Adrenal gland (tissue), 12 donors: ENCODE results near the gene TIMM17B. TPM values are rescaled to one million over a fixed set of nuclear protein-coding genes. Genes with fewer than 3 reads are reported as not detected.

ENCODE experiments used
- DNase-seq, 7 donors: peaks; one replicate each; pipeline ENCODE4 v3.0.0-alpha.2; 2019 to 2020
- H3K27ac ChIP-seq, 5 donors: fragments of 200-600 bp; sonication (generic) in 4 of 5; 1 replicate in 3 of 5; 2 replicates in 2 of 5; pipeline versions ENCODE4 v1.5.1 to v1.8.0; 2016 to 2020; ENCODE audit warnings: mild to moderate bottlenecking in 1 of 5
- H3K27me3 ChIP-seq: fragments of 200-600 bp; 2 replicates; pipeline ENCODE4 v1.8.0; 2021
- H3K36me3 ChIP-seq, 2 donors: fragments of 200-600 bp; replicated peaks in 1 of 2; 1 replicate in 1 of 2; 2 replicates in 1 of 2; pipeline versions ENCODE4 v1.5.1 to v1.8.0; 2018 to 2022
- H3K4me1 ChIP-seq, 2 donors: fragments of 200-600 bp; replicated peaks in 1 of 2; 1 replicate in 1 of 2; 2 replicates in 1 of 2; pipeline versions ENCODE4 v1.5.1 to v1.8.0; 2018 to 2021
- H3K4me3 ChIP-seq, 4 donors: fragments of 200-600 bp; sonication (generic) in 3 of 4; one replicate each; pipeline ENCODE4 v1.5.1; 2016 to 2018
- H3K9me3 ChIP-seq, 3 donors: fragments of 200-600 bp; sonication (generic) in 1 of 3; replicated peaks in 1 of 3; 1 replicate in 2 of 3; 2 replicates in 1 of 3; pipeline versions ENCODE4 v1.5.1 to v1.8.0; 2016 to 2021
- POLR2A ChIP-seq, 2 donors: fragments of 450-650 bp; IDR thresholded peaks; one replicate each; pipeline ENCODE4 v1.6.1; 2017; ENCODE audit warnings: antibody characterized with exemption in 2 of 2, mild to moderate bottlenecking in 2 of 2, moderate library complexity in 1 of 2
- WGBS, 4 donors: extraction: QIAGEN DNeasy Blood & Tissue Kit in 2 of 4; methylation state at CpG; one replicate each; pipeline versions ENCODE4 v1.1.5 to v1.1.7; 2013 to 2017; 5-methylcytosine and 5-hydroxymethylcytosine counted together
- intact Hi-C, 2 donors: fragments of 100-400 bp; cut with DNase I; formaldehyde crosslinking; loops; one replicate each; pipeline versions ENCODE4 v1.14.1 to v1.15.0; 2022 to 2023
- polyA plus RNA-seq, 3 donors: library from polyadenylated mRNA; stranded (reverse); fragments of 200-250 nt in 2 of 3; fragments of 350-450 nt in 1 of 3; fragmentation: Illumina TruSeq in 1 of 3; extraction: RNeasy Lipid Tissue Mini Kit (QIAGEN cat#74804) in 1 of 3; gene quantifications; one replicate each; pipeline ENCODE4 v1.2.3, GENCODE V29; 2013 to 2014
- total RNA-seq, 9 donors: library from RNA; depleted of rRNA in 4 of 9; stranded (reverse); fragments of >200 nt in 4 of 9; fragments of 120-200 nt in 1 of 9; fragmentation: NEBNext Ultra II Directional in 1 of 9; extraction: Animal tissue kit (Norgen Biotek cat#: 25700) in 1 of 9; gene quantifications; one replicate each; pipeline versions ENCODE4 v1.1.0 to v1.2.4, GENCODE V29; 2013 to 2023
- TF ChIP-seq, protein P1 (sequence below), 6 experiments: fragments of 450-650 bp in 4 of 6; fragments of 200-600 bp in 2 of 6; sonication (generic) in 1 of 6; IDR thresholded peaks; 1 replicate in 5 of 6; 2 replicates in 1 of 6; pipeline versions ENCODE4 v1.5.1 to v1.8.0; 2016 to 2021; ENCODE audit warnings: antibody characterized with exemption in 6 of 6, mild to moderate bottlenecking in 2 of 6, moderate library complexity in 1 of 6
- donor health status: healthy with polysubstance abuse.
- donor health status: Bipolar disorder and iron deficiency.
- donor health status: DM: yes; HTN: yes; CAD: no.
- donor health status: DM: no; HTN: no; CAD: no.
- donor health status: DM: no; HTN: no; CAD: no.
- donor health status: DM: yes; HTN: yes; CAD: no.

Gene TIMM17B
- total and polyA plus RNA-seq, 12 donors: 25.5 to 98.0 (median 60.8) TPM

DNA sequence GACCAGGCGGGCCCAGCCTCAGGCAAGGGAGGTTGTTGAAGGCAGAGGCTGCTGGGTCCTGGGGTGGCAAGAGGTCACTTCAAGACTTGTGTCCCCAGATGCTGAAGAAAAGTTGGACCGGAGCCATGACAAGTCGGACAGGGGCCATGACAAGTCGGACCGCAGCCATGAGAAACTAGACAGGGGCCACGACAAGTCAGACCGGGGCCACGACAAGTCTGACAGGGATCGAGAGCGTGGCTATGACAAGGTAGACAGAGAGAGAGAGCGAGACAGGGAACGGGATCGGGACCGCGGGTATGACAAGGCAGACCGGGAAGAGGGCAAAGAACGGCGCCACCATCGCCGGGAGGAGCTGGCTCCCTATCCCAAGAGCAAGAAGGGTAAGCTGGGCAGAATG is 4.6 kb upstream of the TIMM17B start:
- Histone ChIP-seq H3K4me3 (no peak overlapping the region), H3K27ac (no peak overlapping the region), H3K27me3 (no peaks in the 10 kb centered on the region), H3K9me3 (no peaks in the 10 kb centered on the region), H3K36me3 (peaks cover 0 to 24% of the 10 kb centered on the region in 2 donors), H3K4me1 (peaks cover 0 to 5% of the 10 kb centered on the region in 2 donors)
- TF ChIP-seq, protein P1, sequence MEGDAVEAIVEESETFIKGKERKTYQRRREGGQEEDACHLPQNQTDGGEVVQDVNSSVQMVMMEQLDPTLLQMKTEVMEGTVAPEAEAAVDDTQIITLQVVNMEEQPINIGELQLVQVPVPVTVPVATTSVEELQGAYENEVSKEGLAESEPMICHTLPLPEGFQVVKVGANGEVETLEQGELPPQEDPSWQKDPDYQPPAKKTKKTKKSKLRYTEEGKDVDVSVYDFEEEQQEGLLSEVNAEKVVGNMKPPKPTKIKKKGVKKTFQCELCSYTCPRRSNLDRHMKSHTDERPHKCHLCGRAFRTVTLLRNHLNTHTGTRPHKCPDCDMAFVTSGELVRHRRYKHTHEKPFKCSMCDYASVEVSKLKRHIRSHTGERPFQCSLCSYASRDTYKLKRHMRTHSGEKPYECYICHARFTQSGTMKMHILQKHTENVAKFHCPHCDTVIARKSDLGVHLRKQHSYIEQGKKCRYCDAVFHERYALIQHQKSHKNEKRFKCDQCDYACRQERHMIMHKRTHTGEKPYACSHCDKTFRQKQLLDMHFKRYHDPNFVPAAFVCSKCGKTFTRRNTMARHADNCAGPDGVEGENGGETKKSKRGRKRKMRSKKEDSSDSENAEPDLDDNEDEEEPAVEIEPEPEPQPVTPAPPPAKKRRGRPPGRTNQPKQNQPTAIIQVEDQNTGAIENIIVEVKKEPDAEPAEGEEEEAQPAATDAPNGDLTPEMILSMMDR (IDR thresholded peaks at IDR 0.05): no peak
- TF ChIP-seq POLR2A (IDR thresholded peaks at IDR 0.05): no peak
- 87 to 91% (median 90%) methylated on average over 12 to 20 of the region's 20 CpGs for WGBS, 4 donors
- intact Hi-C loops: loop anchor here in 1 of 2 donors (10.0 kb wide), 1 partner anchor 107 kb away; no protein-coding TSS in a partner anchor
- no peak for DNase-seq

DNA sequence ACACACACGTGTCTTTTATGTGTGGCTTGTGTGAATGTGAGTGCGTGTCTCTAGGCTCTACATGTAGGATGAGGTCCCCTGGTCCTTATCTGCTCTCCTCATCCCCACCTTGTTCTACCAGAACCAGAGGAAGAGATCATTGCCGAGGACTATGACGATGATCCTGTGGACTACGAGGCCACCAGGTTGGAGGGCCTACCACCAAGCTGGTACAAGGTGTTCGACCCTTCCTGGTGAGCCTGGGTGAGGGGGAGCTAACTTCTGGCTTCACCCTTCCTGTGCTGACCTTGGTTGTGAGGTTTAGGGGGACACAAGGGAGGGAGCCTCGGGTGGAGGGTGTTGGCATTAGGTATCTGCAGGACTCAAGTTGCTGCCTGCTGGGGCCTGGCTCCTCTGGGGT is 3.5 kb upstream of the TIMM17B start:
- no peak for TF ChIP-seq POLR2A (IDR thresholded peaks at IDR 0.05)
- TF ChIP-seq, protein P1 (IDR thresholded peaks at IDR 0.05): no peak
- Histone ChIP-seq H3K36me3 (peaks cover 0 to 24% of the 10 kb centered on the region in 2 donors), H3K4me3 (no peak overlapping the region), H3K4me1 (peaks cover 7 to 11% of the 10 kb centered on the region in 2 donors), H3K27me3 (no peaks in the 10 kb centered on the region), H3K9me3 (no peaks in the 10 kb centered on the region), H3K27ac (no peak overlapping the region)
- 82 to 86% (median 82%) methylated on average over 5 to 7 of the region's 7 CpGs; no CpG with 5 or more reads in 1 of the 4 donors for WGBS, 4 donors
- no peak for DNase-seq
- intact Hi-C loops: loop anchor here in 1 of 2 donors (10.0 kb wide), 1 partner anchor 106 kb away; no protein-coding TSS in a partner anchor

DNA sequence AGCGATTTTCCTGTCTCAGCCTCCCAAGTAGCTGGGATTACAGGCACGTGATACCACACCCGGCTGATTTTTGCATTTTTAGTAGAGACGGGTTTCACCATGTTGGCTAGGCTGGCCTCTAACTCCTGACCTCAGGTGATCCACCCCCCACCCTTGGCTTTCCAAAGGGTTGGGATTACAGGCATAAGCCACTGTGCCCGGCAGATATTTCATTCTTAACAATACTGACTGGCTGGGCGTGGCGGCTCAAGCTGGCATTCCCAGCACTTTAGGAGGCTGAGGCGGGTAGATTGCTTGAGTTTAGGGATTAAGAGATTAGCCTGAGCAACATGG is 1.5 kb upstream of the TIMM17B start:
- WGBS, 4 donors: 68 to 100% (median 82%) methylated on average over 1 to 8 of the region's 8 CpGs
- Histone ChIP-seq H3K9me3 (no peaks in the 10 kb centered on the region), H3K27ac (no peak overlapping the region), H3K4me3 (no peak overlapping the region), H3K36me3 (peaks cover 0 to 19% of the 10 kb centered on the region in 2 donors), H3K27me3 (no peaks in the 10 kb centered on the region), H3K4me1 (peaks cover 7 to 14% of the 10 kb centered on the region in 2 donors)
- no peak for DNase-seq
- intact Hi-C loops: no loop called here
- TF ChIP-seq, protein P1 (IDR thresholded peaks at IDR 0.05): no peak
- TF ChIP-seq POLR2A (IDR thresholded peaks at IDR 0.05): no peak

DNA sequence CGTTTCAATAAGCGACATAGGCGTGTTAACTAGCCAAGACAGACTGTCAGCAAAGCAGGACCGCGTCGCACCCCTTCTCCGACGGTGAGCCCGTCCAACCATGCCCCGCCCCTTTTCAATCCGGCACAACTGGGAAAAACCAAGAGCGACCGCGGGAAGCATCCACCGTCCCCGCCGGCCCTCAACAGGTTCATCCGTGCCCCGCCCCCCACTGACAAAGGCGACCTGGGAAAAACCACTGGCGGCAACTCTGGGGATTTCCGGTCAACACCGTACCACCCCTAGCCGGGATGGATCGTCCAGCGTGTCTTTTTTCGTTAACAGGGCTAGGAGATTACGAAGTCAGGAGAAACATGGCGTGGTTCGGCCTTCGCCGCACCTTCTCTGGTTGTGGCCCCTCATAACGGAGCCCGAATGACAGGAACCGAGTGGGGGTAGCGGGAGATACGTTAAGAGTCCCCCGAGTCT is 377 bp downstream of the TIMM17B start:
- peak; percentile 83 to 95 (median 91) for DNase-seq
- Histone ChIP-seq H3K27ac (peak overlapping the region; percentile 81 to 100 (median 97)), H3K4me1 (peaks cover 7 to 14% of the 10 kb centered on the region in 2 donors), H3K27me3 (no peaks in the 10 kb centered on the region), H3K9me3 (no peaks in the 10 kb centered on the region), H3K36me3 (peaks cover 0 to 20% of the 10 kb centered on the region in 2 donors), H3K4me3 (peak overlapping the region in 3 of 4 donors; percentile 42 to 72 (median 50))
- intact Hi-C loops: no loop called here
- TF ChIP-seq, protein P1 (IDR thresholded peaks at IDR 0.05): peak in 1 of 6 experiments; percentile 17
- TF ChIP-seq POLR2A (IDR thresholded peaks at IDR 0.05): no peak
- 0 to 49% (median 19%) methylated on average over 3 to 38 of the region's 38 CpGs for WGBS, 4 donors
